ELF-1 (cell line): ENCODE results near the gene COQ3.

ENCODE experiments used
- DNase-seq: peaks from one replicate; pipeline ENCODE4 v3.0.0-alpha.2; 2016; ENCODE audit warnings: low read depth, low spot score

COQ3 gene

GRCh38 chr6:99333068-99333467 lies 60.9 kb downstream of the COQ3 start:
- DNase-seq, result no peak

DNA sequence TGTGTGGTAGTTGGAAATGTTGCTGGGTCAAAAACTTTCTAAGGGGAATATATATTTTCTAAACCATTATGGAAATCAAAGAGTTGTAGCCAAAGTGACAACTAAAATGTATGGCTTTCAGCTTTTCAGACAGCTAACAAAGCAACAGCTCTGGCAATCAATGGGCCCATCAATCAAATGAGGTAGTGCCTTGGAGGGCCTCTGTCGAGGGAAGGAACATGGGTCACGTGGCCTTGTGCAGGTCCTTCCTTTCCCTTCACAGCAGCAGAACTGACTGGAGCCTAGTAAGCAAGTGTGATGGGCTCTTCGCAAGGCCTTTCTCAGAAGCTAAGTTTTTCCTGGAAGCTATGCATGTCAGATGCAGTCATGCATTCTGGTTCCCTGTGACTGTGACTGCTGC lies 62.5 kb downstream of the COQ3 start:
- peak; percentile 69 for DNase-seq

GRCh38 chr6:99330159-99330558 lies 63.8 kb downstream of the COQ3 start:
- DNase-seq, result peak; percentile 34

GRCh38 chr6:99324996-99325395 lies 69.0 kb downstream of the COQ3 start:
- DNase-seq, result no peak
